Activated CD8-positive, alpha-beta memory T cell treated with anti-CD3 and anti-CD28 coated beads, Interleukin-2, amount 50 U/mL, for 24 hours (primary cell): ENCODE measurements around the gene FBXO22.
"Not testable (repeated sequence)": the region's sequence is repeated elsewhere in the genome, so short reads cannot be mapped to it uniquely, and the experiment has no call there.

ENCODE experiments used
- DNase-seq: peaks from one replicate; pipeline ENCODE4 v3.0.0-alpha.2; 2020; ENCODE audit errors: extremely low read depth

FBXO22 gene

GRCh38 chr15:75981149-75981815 is 77.6 kb downstream of the FBXO22 start:
- DNase-seq: no peak

- DNase-seq: no peak
Observed at GRCh38 chr15:75982468-75982867, 78.8 kb downstream of the FBXO22 start.

- DNase-seq: not testable (repeated sequence)
Observed at GRCh38 chr15:75984706-75985105, 81.0 kb downstream of the FBXO22 start.

GRCh38 chr15:75985971-75986370 is 82.3 kb downstream of the FBXO22 start:
- no peak for DNase-seq

- DNase-seq: no peak
Observed at GRCh38 chr15:75989045-75989444, 85.4 kb downstream of the FBXO22 start.

- DNase-seq: no peak
Observed at GRCh38 chr15:75989875-75990274, 86.2 kb downstream of the FBXO22 start.
